OCI-LY7 (cell line): ENCODE measurements around the gene TMA7B. TPM values are rescaled to one million over a fixed set of nuclear protein-coding genes. Genes with fewer than 3 reads are reported as not detected.

Experiments
- BruUV-seq: library from RNA; stranded (reverse); fragments of 400-500 nt; replicated peaks from 2 replicates; lab custom pipeline; 2021; lab: Mats Ljungman, UMichigan
- CTCF ChIA-PET: fragments of 300-600 bp; sonication (Branson Sonifier 250); formaldehyde crosslinking; loops from one replicate; lab custom pipeline; 2022; ENCODE audit warnings: antibody characterized with exemption; ENCODE audit not compliant: unreplicated experiment; lab: Charles Lee
- POLR2A ChIA-PET: fragments of 300-600 bp; sonication (Branson Sonifier 250); formaldehyde crosslinking; loops from one replicate; lab custom pipeline; 2022; ENCODE audit warnings: antibody characterized with exemption; lab: Charles Lee
- DNase-seq: peaks from one replicate; pipeline ENCODE4 v3.0.0-alpha.2; 2015; ENCODE audit warnings: low spot score
- H2AFZ ChIP-seq: fragments of 200-600 bp; sonication (generic), shearing (Covaris generic); 2 replicates; pipeline ENCODE4 v1.6.1; 2014; ENCODE audit warnings: mild to moderate bottlenecking, antibody characterized with exemption, low read length, moderate library complexity
- H3K27ac ChIP-seq: fragments of 200-600 bp; sonication (generic); 2 replicates; pipeline ENCODE4 v1.5.1; 2014; ENCODE audit warnings: mixed run types, low read depth, mild to moderate bottlenecking, moderate library complexity, low read length, inconsistent platforms; ENCODE audit not compliant: poor library complexity, severe bottlenecking
- H3K36me3 ChIP-seq: fragments of 200-600 bp; sonication (generic); 2 replicates; pipeline ENCODE4 v1.6.1; 2014; ENCODE audit warnings: mild to moderate bottlenecking, antibody characterized with exemption, low read length, moderate library complexity, mixed read lengths; ENCODE audit not compliant: insufficient read depth
- H3K4me1 ChIP-seq: fragments of 200-600 bp; sonication (generic); 2 replicates; pipeline ENCODE4 v1.5.1; 2014; ENCODE audit warnings: mild to moderate bottlenecking, low read length; ENCODE audit not compliant: insufficient read depth, poor library complexity, severe bottlenecking
- H3K4me2 ChIP-seq: fragments of 200-600 bp; sonication (generic); 2 replicates; pipeline ENCODE4 v1.6.1; 2014; ENCODE audit warnings: mild to moderate bottlenecking, low read length
- H3K4me3 ChIP-seq: fragments of 200-600 bp; sonication (generic); 2 replicates; pipeline ENCODE4 v1.5.1; 2014; ENCODE audit warnings: mild to moderate bottlenecking, low read depth, low read length; ENCODE audit not compliant: poor library complexity, severe bottlenecking
- H3K79me2 ChIP-seq: fragments of 200-600 bp; sonication (generic); 2 replicates; pipeline ENCODE4 v1.6.1; 2016; ENCODE audit warnings: low read depth, mild to moderate bottlenecking, low read length, moderate library complexity, mixed read lengths; ENCODE audit not compliant: insufficient read depth
- H3K9me2 ChIP-seq: fragments of 200-600 bp; sonication (generic); 2 replicates; pipeline ENCODE4 v1.6.1; 2016; ENCODE audit warnings: mild to moderate bottlenecking, low read length, mixed read lengths; ENCODE audit not compliant: insufficient read depth
- H3K9me3 ChIP-seq: fragments of 200-600 bp; sonication (generic); 2 replicates; pipeline ENCODE4 v1.6.1; 2014; ENCODE audit warnings: mild to moderate bottlenecking, mixed run types, low read length, mixed read lengths
- H4K20me1 ChIP-seq: fragments of 200-600 bp; sonication (generic); 2 replicates; pipeline ENCODE4 v1.6.1; 2014; ENCODE audit warnings: mild to moderate bottlenecking, antibody characterized with exemption, low read length, moderate library complexity, mixed read lengths; ENCODE audit not compliant: insufficient read depth
- EZH2phosphoT487 ChIP-seq: fragments of 200-600 bp; sonication (generic); IDR thresholded peaks from 2 replicates; pipeline ENCODE4 v1.6.1; 2018; ENCODE audit warnings: low read depth, borderline replicate concordance, mild to moderate bottlenecking, mixed run types, antibody characterized with exemption, low read length, moderate library complexity, mixed read lengths
- intact Hi-C: fragments of 100-400 bp; cut with micrococcal nuclease; formaldehyde crosslinking; loops from one replicate; pipeline ENCODE4 v1.10.0; 2022; ENCODE audit not compliant: unreplicated experiment
- total RNA-seq, 2 experiments: library from RNA; depleted of rRNA in 1 of 2; stranded (reverse); fragments of >200 nt in 1 of 2; shearing (Covaris generic) in 1 of 2; gene quantifications; 2 replicates each; pipeline ENCODE4 v1.2.3, GENCODE V29; 2014 to 2022
- TF ChIP-seq, protein P1 (sequence below): fragments of 200-600 bp; sonication (generic); conservative IDR thresholded peaks from 2 replicates; pipeline ENCODE4 v1.5.1; 2014; ENCODE audit warnings: mild to moderate bottlenecking, antibody characterized with exemption, low read length, moderate library complexity, mixed read lengths

The TMA7B gene
- total RNA-seq, 2 experiments from 2014 or later, result not detected

DNA sequence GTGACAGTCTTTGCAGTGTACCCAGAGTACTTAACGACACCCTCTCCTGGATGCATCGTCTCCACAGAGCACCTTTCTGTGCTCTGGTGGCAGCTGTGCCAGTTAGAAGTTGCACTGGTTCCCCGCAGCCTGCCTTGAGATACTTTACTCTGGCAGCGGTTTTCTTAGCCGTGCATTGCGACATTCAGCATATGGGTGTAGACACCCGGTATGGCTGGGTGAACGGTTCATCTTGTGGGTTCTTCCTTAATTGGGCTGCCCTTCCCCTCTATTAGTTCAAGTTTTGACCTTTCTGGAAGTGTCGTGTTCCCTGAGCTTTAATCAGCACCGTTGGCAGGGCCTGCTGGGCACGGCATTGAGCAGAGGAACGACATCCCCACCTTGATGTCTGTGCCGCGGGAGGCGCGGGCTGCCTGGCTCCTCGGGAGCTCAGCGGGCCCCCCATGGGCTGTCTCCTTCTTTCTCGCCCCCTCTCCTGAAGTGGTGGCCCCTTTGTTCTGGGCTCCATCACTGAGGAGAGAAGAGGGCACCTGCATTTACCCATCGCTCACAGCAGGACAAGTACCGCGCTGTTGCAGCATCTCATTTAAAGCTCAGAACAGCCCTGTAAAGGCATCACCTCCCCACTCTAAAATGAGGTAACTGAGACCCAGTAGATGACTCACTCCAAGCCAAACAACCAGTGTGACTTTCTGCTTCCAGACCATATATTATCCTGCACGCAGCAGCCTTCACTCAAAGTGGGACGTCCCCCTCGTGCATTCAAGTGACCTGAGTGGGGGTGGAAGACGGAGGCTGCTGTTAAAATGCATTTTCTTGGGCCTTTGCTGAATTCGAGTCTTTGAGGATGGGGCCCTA, 47.9 kb downstream of the TMA7B start:
- Histone ChIP-seq H2AFZ (no peak overlapping the region), H3K4me1 (no peaks in the 10 kb centered on the region), H3K9me3 (no peaks in the 10 kb centered on the region), H3K79me2 (no peaks in the 10 kb centered on the region), H3K4me3 (no peak overlapping the region), H3K36me3 (no peaks in the 10 kb centered on the region), H3K4me2 (no peak overlapping the region), H3K9me2 (no peaks in the 10 kb centered on the region), H4K20me1 (no peaks in the 10 kb centered on the region), H3K27ac (no peak overlapping the region)
- no TSS peak for BruUV-seq
- no peak for DNase-seq
- TF ChIP-seq EZH2phosphoT487, result no peak
- TF ChIP-seq, protein P1, sequence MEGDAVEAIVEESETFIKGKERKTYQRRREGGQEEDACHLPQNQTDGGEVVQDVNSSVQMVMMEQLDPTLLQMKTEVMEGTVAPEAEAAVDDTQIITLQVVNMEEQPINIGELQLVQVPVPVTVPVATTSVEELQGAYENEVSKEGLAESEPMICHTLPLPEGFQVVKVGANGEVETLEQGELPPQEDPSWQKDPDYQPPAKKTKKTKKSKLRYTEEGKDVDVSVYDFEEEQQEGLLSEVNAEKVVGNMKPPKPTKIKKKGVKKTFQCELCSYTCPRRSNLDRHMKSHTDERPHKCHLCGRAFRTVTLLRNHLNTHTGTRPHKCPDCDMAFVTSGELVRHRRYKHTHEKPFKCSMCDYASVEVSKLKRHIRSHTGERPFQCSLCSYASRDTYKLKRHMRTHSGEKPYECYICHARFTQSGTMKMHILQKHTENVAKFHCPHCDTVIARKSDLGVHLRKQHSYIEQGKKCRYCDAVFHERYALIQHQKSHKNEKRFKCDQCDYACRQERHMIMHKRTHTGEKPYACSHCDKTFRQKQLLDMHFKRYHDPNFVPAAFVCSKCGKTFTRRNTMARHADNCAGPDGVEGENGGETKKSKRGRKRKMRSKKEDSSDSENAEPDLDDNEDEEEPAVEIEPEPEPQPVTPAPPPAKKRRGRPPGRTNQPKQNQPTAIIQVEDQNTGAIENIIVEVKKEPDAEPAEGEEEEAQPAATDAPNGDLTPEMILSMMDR, result no peak
- intact Hi-C loops, result no loop called here
- POLR2A ChIA-PET, result no interaction called here
- CTCF ChIA-PET, result no interaction called here

DNA sequence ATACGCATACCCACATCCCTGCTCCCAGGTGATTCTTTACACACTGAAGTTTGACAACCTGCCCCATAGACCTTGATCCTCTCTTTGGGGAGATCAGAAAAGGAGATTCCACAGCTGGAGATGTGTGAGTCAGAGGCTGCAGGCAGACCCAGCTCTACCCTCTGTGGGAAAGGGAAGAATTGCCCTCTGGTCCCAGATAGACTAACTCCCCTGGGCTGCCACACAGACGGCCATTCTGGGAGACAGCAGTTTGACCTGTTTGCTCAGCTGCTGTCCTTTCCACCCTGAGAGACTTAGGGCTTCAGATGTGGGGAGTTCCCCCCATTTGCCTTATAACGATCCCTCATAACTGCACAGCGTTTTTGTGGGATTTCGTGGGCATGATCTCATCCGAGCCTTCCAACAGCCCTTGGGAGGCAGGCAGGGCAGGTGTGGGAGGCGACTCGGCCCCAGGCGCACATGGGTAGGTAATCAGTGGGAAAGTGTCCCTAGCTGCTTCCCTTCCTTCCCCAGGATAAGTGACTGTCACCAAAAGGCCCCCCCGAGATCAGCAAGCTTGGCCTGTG, 48.6 kb downstream of the TMA7B start:
- H3K9me3 ChIP-seq, result no peaks in the 10 kb centered on the region
- H3K36me3 ChIP-seq, result no peaks in the 10 kb centered on the region
- H3K9me2 ChIP-seq, result no peaks in the 10 kb centered on the region
- no peak for DNase-seq
- POLR2A ChIA-PET, result no interaction called here
- no peaks in the 10 kb centered on the region for H3K79me2 ChIP-seq
- CTCF ChIA-PET, result interaction anchor here (0.6 kb wide), 1 partner anchor 12 kb away, joined by 3 read pairs; no protein-coding TSS in a partner anchor
- BruUV-seq, result no TSS peak
- no peaks in the 10 kb centered on the region for H3K4me1 ChIP-seq
- no peaks in the 10 kb centered on the region for H4K20me1 ChIP-seq
- H2AFZ ChIP-seq, result no peak overlapping the region
- no peak overlapping the region for H3K4me2 ChIP-seq
- TF ChIP-seq, protein P1, result no peak
- no peak for TF ChIP-seq EZH2phosphoT487
- intact Hi-C loops, result no loop called here
- no peak overlapping the region for H3K4me3 ChIP-seq
- H3K27ac ChIP-seq, result no peak overlapping the region
